Measurements from ENCODE around the gene TKTL1. TPM values are rescaled to one million over a fixed set of nuclear protein-coding genes. Genes with fewer than 3 reads are reported as not detected.
"Not testable (repeated sequence)": the region's sequence is repeated elsewhere in the genome, so short reads cannot be mapped to it uniquely, and the experiment has no call there.

TKTL1 gene, protein sequence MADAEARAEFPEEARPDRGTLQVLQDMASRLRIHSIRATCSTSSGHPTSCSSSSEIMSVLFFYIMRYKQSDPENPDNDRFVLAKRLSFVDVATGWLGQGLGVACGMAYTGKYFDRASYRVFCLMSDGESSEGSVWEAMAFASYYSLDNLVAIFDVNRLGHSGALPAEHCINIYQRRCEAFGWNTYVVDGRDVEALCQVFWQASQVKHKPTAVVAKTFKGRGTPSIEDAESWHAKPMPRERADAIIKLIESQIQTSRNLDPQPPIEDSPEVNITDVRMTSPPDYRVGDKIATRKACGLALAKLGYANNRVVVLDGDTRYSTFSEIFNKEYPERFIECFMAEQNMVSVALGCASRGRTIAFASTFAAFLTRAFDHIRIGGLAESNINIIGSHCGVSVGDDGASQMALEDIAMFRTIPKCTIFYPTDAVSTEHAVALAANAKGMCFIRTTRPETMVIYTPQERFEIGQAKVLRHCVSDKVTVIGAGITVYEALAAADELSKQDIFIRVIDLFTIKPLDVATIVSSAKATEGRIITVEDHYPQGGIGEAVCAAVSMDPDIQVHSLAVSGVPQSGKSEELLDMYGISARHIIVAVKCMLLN
- not detected for polyA plus RNA-seq (2013, experiment 1 of 2; ENCODE audit: insufficient read length)
- not detected for polyA plus RNA-seq (2013, experiment 2 of 2; ENCODE audit: insufficient read length)

DNA sequence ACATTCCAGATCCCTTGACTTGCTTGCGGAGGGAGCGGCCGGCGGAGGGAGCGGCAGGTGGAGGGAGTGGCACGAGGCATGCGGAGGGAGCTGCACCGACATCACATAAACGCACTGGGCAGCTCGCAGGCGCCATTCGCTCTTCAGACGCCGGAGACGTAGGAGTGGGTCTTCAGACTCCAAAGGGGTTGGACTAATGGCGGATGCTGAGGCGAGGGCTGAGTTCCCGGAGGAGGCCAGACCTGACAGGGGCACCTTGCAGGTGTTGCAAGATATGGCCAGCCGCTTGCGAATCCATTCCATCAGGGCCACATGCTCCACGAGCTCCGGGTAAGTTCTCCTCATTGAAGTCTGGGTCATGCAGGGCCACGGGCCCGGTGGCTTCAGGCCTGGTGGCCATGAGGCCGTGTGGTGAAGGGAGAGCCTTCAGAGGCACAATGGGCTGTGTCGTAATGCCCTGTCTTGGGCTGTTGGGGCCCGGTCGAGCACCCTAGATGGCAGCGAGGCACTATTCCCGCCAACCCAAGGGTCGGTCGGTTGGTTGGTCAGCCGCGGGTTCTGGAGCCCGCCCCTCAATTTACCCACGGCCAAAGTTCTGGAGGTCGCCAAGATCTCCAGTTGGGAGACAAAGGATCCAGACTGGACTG, at the start of gene TKTL1:
Gene TKTL1, plus strand, starts transcription at position 132 of the 647 bp plus-strand sequence. Its CDS starts 65 bp downstream, at position 197.
- no peak for DNase-seq

DNA sequence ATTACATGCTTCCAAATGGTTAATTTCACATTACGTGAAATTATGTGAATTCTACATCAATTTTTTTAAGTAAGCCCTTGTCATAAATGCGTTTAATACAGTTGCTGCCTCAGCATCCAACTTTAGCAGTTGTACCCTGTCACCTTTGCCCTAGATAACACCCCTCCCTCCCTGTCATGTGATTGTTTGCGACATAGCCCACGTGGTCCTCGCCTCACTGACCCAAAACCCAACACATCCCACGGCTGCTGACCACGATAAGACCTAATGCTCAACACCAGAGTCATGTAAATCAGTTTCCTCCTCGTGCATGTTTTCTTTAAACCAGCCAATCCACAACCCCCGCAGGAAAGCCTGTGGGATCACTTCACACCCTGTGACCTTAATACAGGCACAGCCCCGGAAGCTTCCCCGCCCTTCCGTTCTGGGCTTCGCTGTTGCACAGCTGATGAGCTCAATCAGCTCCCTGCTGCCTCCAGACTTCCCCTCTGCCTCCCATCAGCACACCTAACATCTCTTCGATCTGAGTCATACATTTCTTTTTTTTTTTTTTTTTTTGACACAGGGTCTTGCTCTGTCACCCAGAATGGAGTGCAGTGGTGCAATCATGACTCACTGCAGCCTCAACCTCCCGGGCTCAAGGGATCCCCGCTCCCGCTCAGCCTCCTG, 48.1 kb upstream of the TKTL1 start:
- not testable (repeated sequence) for DNase-seq

GRCh38 chrX:154248076-154248475, 47.5 kb upstream of the TKTL1 start:
- not testable (repeated sequence) for DNase-seq

- DNase-seq, result not testable (repeated sequence)
Observed at GRCh38 chrX:154257282-154257681, 38.3 kb upstream of the TKTL1 start, which contains the start of gene OPN1MW3. OPN1MW3 (plus strand) TSS chrX:154257582; CDS start chrX:154257620, 38 bp downstream.

DNA sequence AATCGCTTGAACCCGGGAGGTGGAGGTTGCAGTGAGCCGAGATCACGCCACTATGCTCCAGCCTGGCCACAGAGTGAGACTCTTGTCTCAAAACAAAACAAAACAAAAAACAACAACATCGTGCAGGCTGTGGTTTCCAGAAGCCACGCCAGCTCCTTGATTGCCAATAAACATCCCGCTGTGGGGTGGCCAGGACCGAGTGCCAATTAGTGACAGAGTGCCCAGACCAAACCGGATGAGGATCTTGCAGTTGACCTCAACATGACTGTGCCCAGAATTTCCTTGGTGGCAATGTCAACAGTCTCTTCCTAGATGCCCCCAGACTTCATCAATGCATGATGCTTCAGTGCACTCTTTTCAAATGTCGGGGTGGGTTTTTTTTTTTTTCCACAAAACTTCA, 36.9 kb upstream of the TKTL1 start:
- DNase-seq, result not testable (repeated sequence)

GRCh38 chrX:154263072-154263471, 32.5 kb upstream of the TKTL1 start:
- DNase-seq, result not testable (repeated sequence)

DNA sequence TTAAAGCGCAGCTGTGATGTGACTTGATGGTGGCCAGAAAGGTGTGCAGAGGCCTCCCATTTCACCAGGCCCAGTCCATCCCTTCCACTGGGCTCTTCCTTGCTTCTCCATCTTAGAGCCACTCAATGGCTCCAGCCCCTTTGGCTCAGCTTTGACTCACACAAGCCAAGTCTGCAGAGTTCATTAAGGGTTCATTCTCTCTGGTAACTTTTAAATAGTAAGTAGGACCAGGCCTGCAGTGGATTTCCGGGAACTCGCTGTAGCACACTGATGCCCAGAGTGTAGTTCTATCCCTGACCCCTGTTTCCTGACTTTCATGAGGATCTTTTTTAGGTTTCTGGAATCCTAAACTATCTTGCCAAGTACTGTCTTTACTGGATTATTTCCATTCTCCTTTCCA, 26.4 kb upstream of the TKTL1 start:
- not testable (repeated sequence) for DNase-seq

DNA sequence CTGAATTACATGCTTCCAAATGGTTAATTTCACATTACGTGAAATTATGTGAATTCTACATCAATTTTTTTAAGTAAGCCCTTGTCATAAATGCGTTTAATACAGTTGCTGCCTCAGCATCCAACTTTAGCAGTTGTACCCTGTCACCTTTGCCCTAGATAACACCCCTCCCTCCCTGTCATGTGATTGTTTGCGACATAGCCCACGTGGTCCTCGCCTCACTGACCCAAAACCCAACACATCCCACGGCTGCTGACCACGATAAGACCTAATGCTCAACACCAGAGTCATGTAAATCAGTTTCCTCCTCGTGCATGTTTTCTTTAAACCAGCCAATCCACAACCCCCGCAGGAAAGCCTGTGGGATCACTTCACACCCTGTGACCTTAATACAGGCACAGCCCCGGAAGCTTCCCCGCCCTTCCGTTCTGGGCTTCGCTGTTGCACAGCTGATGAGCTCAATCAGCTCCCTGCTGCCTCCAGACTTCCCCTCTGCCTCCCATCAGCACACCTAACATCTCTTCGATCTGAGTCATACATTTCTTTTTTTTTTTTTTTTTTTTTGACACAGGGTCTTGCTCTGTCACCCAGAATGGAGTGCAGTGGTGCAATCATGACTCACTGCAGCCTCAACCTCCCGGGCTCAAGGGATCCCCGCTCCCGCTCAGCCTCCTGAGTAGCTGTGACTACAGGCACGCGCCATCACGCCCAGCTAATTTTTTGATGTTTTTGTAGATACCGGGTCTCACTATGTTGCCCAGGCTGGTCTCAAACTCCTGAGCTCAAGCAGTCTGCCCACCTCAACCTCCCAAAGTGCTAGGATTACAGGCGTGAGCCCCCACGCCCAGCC, 10.9 kb upstream of the TKTL1 start:
- not testable (repeated sequence) for DNase-seq

DNA sequence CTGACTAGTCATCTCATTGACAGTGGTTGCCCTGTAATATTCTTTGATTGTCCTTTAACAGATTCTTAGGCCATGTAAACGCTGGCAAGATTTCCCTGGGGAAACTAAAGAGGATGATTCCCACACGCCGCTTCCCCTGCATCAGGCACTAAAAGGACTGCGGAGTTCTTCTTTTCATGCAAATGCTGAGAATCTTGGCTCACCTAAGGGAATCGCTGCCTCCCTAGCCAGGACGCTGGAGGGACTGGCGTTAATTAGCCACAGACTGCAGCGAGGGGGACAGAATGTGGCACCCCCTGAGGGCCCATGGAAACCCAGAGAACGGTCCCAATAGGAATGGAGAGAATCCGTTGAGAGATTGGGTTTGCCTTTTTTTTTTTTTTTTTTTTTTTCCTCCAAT, 9.2 kb upstream of the TKTL1 start:
- DNase-seq, result not testable (repeated sequence)

DNA sequence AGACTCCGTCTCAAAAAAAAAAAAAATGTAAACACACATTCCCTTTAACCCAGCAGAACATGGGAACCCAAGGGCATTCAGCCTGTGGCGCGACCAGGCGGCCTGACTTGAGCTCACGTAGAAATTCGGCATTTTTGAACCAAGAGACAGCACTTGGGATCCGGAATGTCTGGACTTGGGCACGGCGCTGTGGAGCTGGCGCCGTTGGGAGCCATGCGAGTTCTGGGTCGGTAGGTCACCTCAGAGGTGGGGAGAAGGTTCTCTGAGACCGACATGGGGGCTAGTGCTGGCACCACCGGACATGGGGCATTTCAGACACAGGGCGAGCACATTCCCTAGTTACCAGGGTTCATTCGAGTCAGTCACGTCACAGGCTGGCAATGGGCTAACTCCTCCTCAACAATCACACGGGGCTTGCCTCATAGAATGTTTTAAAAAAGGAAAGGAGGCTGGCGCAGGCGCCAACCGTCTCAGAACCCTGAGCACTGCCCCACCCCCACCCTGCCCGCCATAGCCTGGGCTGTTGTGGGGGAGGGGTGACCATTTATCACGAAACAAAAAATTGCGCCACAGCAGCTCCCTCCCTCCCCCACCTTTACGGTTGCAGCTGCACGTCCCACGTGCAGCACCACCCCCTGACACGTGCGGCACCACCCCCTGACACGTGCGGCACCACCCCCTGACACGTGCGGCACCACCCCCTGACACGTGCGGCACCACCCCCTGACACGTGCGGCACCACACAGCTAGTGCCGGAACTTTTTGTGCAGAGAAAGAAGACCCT, 612 bp upstream of the TKTL1 start, which contains the start of gene TEX28:
Gene TEX28, minus strand, starts transcription at position 334 of the 784 bp plus-strand sequence. CDS start 3,007 bp downstream, outside the sequence.
- no peak for DNase-seq

DNA sequence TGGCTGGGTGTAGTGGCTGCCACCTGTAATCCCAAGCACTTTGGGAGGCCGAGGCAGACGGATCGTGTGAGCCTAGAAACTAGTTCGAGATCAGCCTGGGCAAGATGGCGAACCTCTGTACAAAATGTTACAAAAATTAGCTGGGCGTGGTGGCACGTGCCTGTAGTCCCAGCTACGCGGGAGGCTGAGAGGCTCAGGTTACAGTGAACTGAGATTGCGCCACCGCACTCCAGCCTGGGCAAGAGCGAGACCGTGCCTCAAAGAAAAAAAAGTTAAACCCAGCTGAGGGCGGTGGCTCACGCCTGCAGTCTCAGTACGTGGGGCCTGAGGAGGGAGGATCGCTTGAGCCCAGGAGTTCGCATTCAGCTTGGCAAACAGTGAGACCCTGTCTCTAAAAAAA, 1.1 kb downstream of the TKTL1 start:
- no peak for DNase-seq

DNA sequence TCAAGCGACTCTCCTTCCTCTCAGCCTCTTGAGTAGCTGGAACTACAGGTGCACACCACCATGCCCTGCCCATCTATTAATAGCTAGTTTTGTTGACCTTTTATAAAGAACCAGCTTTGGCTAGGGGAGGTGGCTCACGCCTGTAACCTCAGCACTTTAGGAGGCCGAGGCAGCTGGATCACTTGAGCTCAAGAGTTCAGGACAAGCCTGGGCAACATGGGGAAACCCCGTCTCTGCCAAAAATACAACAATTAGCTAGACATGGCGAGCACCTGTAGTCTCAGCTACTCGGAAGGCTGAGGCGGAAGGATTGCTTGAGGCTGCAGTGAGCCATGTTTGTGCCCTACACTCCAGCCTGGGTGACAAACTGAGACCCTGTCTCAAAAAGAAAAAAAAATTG, 2.7 kb downstream of the TKTL1 start:
- DNase-seq, result no peak

- no peak for DNase-seq
Observed at GRCh38 chrX:154300816-154301215, 5.2 kb downstream of the TKTL1 start.

GRCh38 chrX:154302998-154303397, 7.4 kb downstream of the TKTL1 start:
- DNase-seq, result not testable (repeated sequence)

DNA sequence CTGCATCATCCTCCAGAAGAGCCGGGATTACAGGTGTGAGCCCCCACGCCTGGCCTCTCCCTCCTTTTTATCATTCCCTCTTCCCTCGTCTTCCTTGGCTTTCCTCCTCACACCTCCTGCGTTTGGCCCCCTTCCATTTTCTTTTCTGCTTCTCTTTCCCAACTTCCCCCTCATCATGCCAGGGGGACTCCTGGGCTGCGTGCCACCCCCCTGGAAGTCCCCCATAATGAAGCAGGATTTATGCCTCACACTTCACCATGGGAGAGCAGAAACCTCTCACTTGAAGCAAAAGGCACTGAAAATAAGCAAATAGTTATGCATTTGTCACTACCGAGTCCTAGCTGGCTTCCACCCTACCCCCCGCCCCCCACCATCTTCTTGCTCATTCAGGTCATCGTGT, 7.9 kb downstream of the TKTL1 start:
- no peak for DNase-seq

GRCh38 chrX:154304846-154305245, 9.3 kb downstream of the TKTL1 start:
- DNase-seq, result no peak

- no peak for DNase-seq
Observed at GRCh38 chrX:154305541-154306205, 10.1 kb downstream of the TKTL1 start.

DNA sequence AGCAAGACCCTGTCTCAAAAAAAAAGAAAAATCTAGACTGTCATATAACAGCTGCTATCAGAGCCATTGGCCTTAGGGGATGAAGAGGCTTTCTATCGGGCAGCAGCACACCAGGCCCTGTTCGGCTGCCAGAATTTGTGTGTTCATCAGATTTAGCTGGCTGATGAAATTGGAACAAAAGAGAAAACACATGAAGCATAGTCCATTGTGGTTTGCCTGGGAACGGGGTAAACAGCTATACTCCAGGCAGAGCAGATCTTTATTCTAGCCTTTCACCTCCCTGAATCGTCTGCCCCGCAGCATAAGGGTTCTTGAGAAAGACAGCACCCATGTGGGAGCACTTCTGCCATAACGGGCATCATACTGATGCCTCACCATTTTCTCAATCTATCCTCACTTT, 11.6 kb downstream of the TKTL1 start:
- no peak for DNase-seq

DNA sequence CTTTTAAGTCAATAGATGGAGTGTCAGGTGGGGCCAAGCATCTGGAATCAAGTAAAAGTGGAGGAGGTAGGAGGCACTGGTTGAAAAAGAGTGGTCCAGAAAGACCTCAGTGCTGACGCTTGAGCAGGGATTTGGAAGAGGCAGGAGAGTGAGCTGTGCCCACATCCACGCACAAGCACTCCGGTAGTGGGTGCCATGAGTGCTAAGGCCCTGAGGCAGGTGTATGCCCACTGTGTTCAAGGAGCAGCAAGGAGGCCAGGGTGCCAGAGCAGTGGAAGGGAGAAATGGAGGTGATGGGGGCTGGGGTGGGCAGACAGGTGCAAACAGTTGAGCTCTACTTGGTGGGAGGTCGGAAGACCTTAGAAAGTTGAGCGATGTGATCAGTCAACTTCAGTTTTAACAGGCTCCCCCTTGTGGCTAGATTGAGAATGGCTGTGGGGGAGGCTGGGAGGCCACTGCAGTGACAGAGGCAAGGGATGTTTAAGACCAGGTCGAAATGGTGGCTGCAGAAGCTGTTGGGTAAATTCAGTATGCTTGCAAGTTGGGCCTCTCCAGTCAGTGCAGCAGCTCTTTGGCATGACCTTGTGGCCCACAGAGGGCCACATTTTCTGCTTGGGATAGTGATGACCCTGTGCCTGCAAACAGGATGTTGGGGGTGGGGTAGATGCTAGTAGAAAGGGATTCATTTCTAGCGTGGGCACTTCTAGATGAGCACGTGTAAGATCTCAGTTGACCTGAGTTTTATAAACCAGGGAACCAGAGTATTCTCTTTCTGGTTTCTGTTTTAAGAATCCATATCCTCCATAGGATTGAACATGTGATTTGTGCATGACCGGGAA, 12.7 kb downstream of the TKTL1 start:
- DNase-seq, result peak; percentile 37

Measured in fibroblast of skin of scalp (primary cell).